Measurements from ENCODE around the gene CLMN. TPM values are rescaled to one million over a fixed set of nuclear protein-coding genes. Genes with fewer than 3 reads are reported as not detected.

CLMN gene
- total RNA-seq, 1 experiment from 2014 or later = 33.4 TPM

DNA sequence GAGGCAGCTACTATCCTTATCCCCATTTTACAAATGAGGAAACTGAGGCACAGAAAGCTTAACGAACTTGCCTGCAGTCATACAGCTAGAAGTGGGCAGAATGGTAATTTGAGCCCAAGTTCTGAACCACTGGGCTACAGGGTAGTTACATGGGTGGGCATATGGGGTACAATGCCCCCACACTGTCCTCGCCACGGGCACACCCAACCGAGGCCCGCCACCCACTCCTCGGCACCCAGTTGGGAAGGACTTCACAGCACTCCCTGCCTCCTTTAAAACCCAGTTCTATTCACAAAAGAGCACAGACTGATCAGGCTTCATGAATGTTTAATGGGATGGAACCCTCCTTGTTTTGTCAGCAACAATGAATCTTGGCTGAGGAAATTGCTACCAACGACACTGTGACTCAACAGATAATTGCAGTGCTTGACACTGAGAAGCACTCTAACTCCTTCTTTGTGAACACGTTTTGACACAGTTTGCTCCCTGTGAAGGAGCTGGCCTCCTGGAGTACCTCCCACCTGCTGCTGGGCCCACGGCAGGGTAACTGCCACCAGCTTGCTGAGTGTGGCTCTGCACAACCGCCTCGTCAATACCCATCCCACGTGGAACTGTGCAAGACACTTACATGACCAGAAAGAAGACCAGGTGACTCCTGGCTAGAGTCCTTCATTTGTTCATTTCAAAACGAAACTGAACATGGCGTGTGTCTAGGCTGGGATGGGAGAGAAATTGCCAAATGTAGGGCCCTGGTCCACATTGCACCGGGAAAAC, 63.5 kb downstream of the CLMN start:
- Histone ChIP-seq H3K9ac (ENCODE audit: low read length) (peak overlapping the region; percentile 5; the same call in 1 of the 2 replicates), H3K79me2 (ENCODE audit: insufficient read depth, low read length) (no peaks in the 10 kb centered on the region), H3K4me2 (ENCODE audit: low read length) (peak overlapping the region; percentile 38), H3K27me3 (ENCODE audit: insufficient read depth, low read length) (no peaks in the 10 kb centered on the region), H3K9me3 (ENCODE audit: control insufficient read depth in 1 of 2, insufficient read depth in 1 of 2, low read depth in 1 of 2, low read length in 2 of 2) (no peaks in the 10 kb centered on the region), H4K20me1 (ENCODE audit: insufficient read depth) (no peaks in the 10 kb centered on the region), H3K4me1 (ENCODE audit: control insufficient read depth in 1 of 2, insufficient read depth in 2 of 2, low read length in 2 of 2) (peaks cover 3 to 52% of the 10 kb centered on the region in 2 experiments; a peak in 3 of 4 replicates), H3K9me2 (ENCODE audit: insufficient read depth) (no peaks in the 10 kb centered on the region), H3K27ac (ENCODE audit: low read depth, low read length) (no peak overlapping the region), H2AFZ (ENCODE audit: low read depth, low read length, poor library complexity, severe bottlenecking) (no peak overlapping the region), H3K36me3 (ENCODE audit: control insufficient read depth in 1 of 2, insufficient read depth in 2 of 2, low read length in 2 of 2) (no peaks in the 10 kb centered on the region), H3K4me3 (replicated peaks in 1 of 2; ENCODE audit: low read depth in 1 of 2, low read length in 2 of 2) (no peak overlapping the region)
- intact Hi-C loops (cut with micrococcal nuclease) = no loop called here
- ChIA-PET CTCF (no interaction called here), POLR2A (no interaction called here), RAD21 (ENCODE audit: low non-redundant PET in 1 of 2, low total read pairs in 2 of 2, uncharacterized antibody in 2 of 2, unreplicated experiment in 2 of 2) (no interaction called here)
- BruUV-seq (replicated peaks) = no TSS peak
- ATAC-seq (no peak), DNase-seq (ENCODE audit: low read depth, low spot score) (no peak)
- no peak for TF ChIP-seq YY1 (IDR thresholded peaks at IDR 0.05; ENCODE audit: extremely low read depth, insufficient replicate concordance, low read depth, low read length)

- intact Hi-C loops (cut with micrococcal nuclease) = no loop called here
- no peak overlapping the region for H3K27ac ChIP-seq (ENCODE audit: low read depth, low read length)
- no peaks in the 10 kb centered on the region for H3K79me2 ChIP-seq (ENCODE audit: insufficient read depth, low read length)
- no peaks in the 10 kb centered on the region for H3K9me2 ChIP-seq (ENCODE audit: insufficient read depth)
- ChIA-PET CTCF (no interaction called here), POLR2A (no interaction called here), RAD21 (ENCODE audit: low non-redundant PET in 1 of 2, low total read pairs in 2 of 2, uncharacterized antibody in 2 of 2, unreplicated experiment in 2 of 2) (no interaction called here)
- peak; percentile 38 for DNase-seq (ENCODE audit: low read depth, low spot score)
- H3K27me3 ChIP-seq (ENCODE audit: insufficient read depth, low read length) = no peaks in the 10 kb centered on the region
- peak overlapping the region; percentile 5; the same call in 1 of the 2 replicates for H3K9ac ChIP-seq (ENCODE audit: low read length)
- TF ChIP-seq TCF7L2 (IDR thresholded peaks at IDR 0.05; ENCODE audit: borderline replicate concordance, extremely low read depth, insufficient read depth, insufficient read length) = no peak
- TF ChIP-seq CEBPB (IDR thresholded peaks at IDR 0.05; ENCODE audit: low read depth) = no peak
- H3K9me3 ChIP-seq (ENCODE audit: control insufficient read depth in 1 of 2, insufficient read depth in 1 of 2, low read depth in 1 of 2, low read length in 2 of 2) = no peaks in the 10 kb centered on the region
- no peaks in the 10 kb centered on the region for H3K36me3 ChIP-seq (ENCODE audit: control insufficient read depth in 1 of 2, insufficient read depth in 2 of 2, low read length in 2 of 2)
- no TSS peak for BruUV-seq (replicated peaks)
- peak; percentile 82 for ATAC-seq
- no peaks in the 10 kb centered on the region for H4K20me1 ChIP-seq (ENCODE audit: insufficient read depth)
- no peak overlapping the region for H2AFZ ChIP-seq (ENCODE audit: low read depth, low read length, poor library complexity, severe bottlenecking)
- peaks cover 3 to 51% of the 10 kb centered on the region in 2 experiments; a peak in 3 of 4 replicates for H3K4me1 ChIP-seq (ENCODE audit: control insufficient read depth in 1 of 2, insufficient read depth in 2 of 2, low read length in 2 of 2)
- H3K4me3 ChIP-seq (replicated peaks in 1 of 2; ENCODE audit: low read depth in 1 of 2, low read length in 2 of 2) = no peak overlapping the region
- peak overlapping the region; percentile 38 for H3K4me2 ChIP-seq (ENCODE audit: low read length)
Observed at GRCh38 chr14:95255487-95255886, 64.2 kb downstream of the CLMN start.
